KOPT-K1 (cell line): ENCODE results near the gene OR2F1.

Source experiments
- H3K27ac ChIP-seq: fragments of 200-600 bp; sonication (generic); 2 replicates; pipeline ENCODE4 v1.5.1; 2016; ENCODE audit warnings: antibody characterized with exemption, mild to moderate bottlenecking, low read depth, low read length; ENCODE audit not compliant: poor library complexity, severe bottlenecking
- H3K36me3 ChIP-seq: fragments of 200-600 bp; sonication (generic); 2 replicates; pipeline ENCODE4 v1.5.1; 2017; ENCODE audit warnings: antibody characterized with exemption, mild to moderate bottlenecking, low read length, moderate library complexity; ENCODE audit not compliant: insufficient read depth
- H3K9me3 ChIP-seq: fragments of 200-600 bp; sonication (generic); 2 replicates; pipeline ENCODE4 v1.5.1; 2017; ENCODE audit warnings: antibody characterized with exemption, low read length, mild to moderate bottlenecking; ENCODE audit not compliant: insufficient read depth, poor library complexity, severe bottlenecking

The OR2F1 gene

DNA sequence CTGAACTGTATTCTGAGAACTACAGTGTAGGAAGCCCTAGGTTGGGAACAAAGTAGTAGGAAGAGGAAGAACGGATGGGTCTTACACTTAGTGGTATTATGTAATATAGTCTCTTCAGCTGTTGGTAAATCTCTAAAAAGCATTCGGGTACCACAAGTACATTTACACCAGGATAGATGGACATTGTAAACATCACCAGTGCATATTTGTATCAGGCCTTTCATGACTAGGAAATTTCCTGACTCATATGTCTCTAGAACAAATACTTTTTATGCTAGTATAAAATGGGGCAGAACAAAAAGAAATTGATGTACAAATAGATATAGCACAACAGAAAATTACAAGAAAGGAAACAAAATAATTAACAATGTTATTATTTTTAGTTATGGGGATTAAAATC lies 23.9 kb downstream of the OR2F1 start:
- no peaks in the 10 kb centered on the region for H3K36me3 ChIP-seq
- no peaks in the 10 kb centered on the region for H3K9me3 ChIP-seq
- H3K27ac ChIP-seq = no peak overlapping the region

DNA sequence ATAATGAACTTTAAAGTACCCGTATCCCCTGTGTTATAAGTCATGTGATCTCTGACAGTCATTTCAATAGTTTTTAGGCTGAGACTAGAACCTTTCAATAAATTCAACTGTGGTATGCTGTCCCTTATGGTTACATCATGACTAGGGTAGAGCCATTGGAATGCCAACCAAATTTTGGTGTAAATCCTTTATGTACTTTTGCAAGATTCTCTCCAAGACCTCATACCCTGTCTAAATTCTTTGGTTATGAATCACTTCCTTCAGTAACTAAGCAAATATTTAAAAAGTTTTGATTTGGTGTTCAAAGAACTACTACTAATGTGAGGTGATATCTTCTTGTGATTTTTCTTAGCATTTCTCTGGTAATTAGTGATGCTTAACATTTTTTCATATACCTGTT lies 24.7 kb downstream of the OR2F1 start:
- no peak overlapping the region for H3K27ac ChIP-seq
- no peaks in the 10 kb centered on the region for H3K9me3 ChIP-seq
- no peaks in the 10 kb centered on the region for H3K36me3 ChIP-seq

DNA sequence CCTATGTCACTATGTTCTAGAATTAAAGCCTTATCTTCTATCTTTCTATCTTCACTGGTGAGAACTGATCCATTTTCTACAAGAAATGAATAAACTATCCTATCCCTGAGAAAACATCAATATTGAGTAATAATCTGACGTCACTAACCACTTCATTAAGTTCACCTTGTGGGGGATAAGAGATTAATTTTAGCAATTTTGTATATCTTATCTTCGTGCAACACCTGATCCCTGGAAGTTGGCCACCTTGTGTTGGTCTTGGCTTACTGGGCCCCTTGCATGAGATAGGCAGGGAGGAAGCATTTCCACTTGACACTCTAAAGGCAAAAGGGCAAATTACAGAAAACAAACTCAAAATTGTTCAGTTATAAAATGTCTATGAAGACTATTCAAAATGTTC lies 25.4 kb downstream of the OR2F1 start:
- Histone ChIP-seq H3K9me3 (no peaks in the 10 kb centered on the region), H3K36me3 (no peaks in the 10 kb centered on the region), H3K27ac (no peak overlapping the region)

DNA sequence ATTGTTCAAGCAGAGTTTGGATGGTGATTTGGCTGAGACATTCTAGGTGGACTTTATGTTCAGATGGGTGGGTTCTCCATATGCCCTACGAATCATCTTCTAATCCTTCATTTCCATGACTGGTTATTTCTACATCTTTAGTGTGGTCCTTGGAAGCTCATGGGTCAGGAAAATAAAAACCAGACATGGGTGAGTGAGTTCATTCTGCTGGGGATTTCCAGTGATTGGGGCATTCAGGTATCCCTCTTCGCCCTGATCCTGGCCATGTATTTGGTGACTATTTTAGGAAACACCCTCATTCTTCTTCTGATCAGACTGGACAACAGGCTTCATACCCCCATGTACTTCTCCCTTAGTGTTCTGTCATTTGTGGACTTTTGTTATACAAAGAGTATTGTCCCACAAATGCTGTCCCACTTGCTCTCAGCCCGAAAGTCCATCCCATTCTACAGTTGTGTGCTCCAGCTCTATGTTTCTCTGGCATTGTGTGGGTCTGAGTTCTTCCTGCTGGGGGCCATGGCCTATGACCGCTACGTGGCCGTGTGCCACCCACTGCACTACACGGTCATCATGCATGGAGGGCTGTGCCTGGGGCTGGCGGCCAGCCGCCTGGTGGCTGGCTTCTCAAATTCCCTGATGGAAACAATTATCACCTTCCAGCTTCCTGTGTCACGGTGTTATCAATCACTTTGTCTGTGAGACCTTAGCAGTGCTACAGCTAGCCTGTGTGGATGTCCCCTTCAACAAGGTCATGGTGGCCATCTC lies 26.3 kb downstream of the OR2F1 start:
- Histone ChIP-seq H3K36me3 (no peaks in the 10 kb centered on the region), H3K27ac (no peak overlapping the region), H3K9me3 (no peaks in the 10 kb centered on the region)

DNA sequence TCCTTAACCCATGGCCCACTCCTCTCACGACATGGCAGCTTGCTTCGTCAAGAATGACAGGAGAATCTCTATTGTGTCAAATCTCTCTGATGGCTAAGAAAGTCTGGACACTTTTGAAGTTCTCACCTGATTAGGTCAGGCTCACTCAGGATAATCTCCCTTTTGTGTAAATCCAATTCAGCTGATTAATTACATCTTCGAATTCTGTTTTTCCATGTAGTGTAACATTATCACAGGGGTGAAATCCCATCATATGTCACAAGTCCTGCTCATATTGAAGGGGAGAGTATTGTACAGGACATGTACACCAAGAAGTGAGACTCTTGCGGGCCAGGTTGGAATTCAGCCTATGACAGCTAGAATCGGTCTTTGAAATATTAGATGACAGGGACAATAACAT lies 29.3 kb downstream of the OR2F1 start:
- Histone ChIP-seq H3K9me3 (peaks cover under 1% of the 10 kb centered on the region), H3K36me3 (no peaks in the 10 kb centered on the region), H3K27ac (no peak overlapping the region)

GRCh38 chr7:143987513-143987912 lies 32.9 kb downstream of the OR2F1 start:
- no peak overlapping the region for H3K27ac ChIP-seq
- H3K9me3 ChIP-seq = peaks cover 21% of the 10 kb centered on the region
- no peaks in the 10 kb centered on the region for H3K36me3 ChIP-seq

DNA sequence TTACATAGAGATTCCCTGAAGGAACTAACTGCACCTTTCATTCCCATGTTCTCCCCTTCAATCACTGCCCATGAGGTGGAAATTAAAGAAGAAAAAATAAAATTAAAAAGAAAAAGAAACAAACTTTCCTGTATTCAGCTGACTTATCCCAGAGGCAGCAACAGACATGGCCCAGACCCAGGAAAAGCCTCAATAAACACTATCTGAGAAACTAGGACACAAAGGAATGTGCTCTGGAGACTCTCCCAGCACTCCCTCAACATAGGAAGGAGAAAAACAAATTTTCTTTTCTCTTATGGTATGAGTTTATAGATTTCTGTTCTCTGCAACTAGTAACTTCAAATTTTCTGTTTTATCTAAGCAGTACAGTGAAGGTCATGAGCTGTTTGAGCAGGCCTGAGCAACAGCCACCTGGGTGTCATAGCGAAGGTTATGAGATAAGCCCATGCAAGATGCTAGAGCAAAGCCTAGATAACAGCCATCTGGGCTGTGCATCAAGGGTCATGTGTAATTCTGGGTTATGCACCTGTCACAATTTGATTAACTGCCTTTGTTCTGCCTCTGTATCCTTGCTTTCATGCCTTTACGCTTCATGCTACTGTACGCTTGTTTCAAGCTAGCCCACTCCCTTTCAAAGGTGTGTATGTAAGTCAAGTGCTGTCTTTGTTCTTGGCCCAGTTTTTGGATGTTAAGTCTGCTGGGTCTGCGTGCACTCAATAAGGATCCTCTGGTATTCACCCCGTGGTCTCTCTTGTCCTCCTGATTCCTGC lies 34.5 kb downstream of the OR2F1 start:
- Histone ChIP-seq H3K9me3 (peaks cover 21% of the 10 kb centered on the region), H3K27ac (no peak overlapping the region), H3K36me3 (no peaks in the 10 kb centered on the region)

- peaks cover 21% of the 10 kb centered on the region for H3K9me3 ChIP-seq
- H3K27ac ChIP-seq = no peak overlapping the region
- H3K36me3 ChIP-seq = no peaks in the 10 kb centered on the region
Observed at GRCh38 chr7:143992670-143993069, 38.0 kb downstream of the OR2F1 start.

DNA sequence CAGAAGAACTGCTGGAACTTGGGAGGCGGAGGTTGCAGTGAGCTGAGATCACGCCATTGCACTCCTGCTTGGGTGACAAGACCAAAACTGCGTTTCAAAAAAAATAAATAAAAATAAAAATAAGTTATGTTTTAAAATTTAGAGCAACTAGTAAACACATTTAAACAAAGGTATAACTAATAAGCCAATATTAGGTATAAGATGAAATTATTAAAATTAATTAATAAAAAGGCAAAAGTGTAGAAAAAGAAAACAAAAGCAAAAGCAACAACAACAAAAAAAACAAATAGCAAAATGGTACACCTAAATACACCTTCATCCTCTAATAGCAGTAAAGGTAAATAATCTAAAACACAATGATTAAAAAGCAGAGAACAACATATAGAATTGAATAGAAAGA lies 39.3 kb downstream of the OR2F1 start:
- no peak overlapping the region for H3K27ac ChIP-seq
- peaks cover 20% of the 10 kb centered on the region for H3K9me3 ChIP-seq
- H3K36me3 ChIP-seq = no peaks in the 10 kb centered on the region

DNA sequence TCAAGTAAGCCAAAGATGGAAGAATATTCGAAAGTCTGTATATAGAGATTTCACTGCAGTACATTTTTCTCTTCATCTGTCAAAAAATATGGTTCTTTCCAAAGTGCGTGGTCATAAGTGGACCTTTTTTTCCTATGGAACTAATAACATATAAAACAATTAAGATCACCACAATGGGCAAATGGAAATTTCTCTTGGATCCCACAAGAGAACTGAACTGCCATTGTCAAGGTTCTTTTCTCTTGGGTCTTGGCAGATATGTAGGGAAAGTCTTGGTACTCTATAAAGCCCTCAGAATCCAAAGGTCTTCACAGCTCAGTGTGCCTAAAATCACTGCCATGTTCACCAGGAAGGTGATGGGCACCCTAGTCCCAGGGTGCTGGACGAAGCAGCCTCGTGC lies 45.4 kb downstream of the OR2F1 start, which contains the start of gene OR6B1:
Gene OR6B1, plus strand, starts transcription at position 301 of the 400 bp plus-strand sequence. CDS start 3,677 bp downstream, outside the sequence.
- H3K36me3 ChIP-seq = no peaks in the 10 kb centered on the region
- H3K27ac ChIP-seq = no peak within 1 kb of the TSS
- no peaks in the 10 kb centered on the region for H3K9me3 ChIP-seq

GRCh38 chr7:144001543-144001942 lies 46.9 kb downstream of the OR2F1 start:
- Histone ChIP-seq H3K27ac (no peak overlapping the region), H3K36me3 (no peaks in the 10 kb centered on the region), H3K9me3 (no peaks in the 10 kb centered on the region)

DNA sequence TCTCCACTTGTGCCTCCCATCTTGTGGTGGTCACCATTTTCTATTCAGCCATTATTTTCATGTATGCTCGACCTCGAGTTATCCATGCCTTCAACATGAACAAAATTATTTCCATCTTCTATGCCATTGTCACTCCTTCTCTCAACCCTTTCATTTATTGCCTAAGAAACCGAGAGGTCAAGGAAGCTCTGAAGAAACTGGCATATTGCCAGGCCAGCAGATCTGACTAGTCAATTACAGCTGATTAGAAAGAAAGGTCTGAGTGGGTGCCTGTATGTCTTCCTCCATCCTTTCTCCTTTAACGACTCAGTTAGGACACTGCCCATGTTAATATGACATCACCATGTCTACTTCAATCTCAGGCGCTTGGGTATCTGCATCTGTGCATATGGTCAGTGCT lies 50.1 kb downstream of the OR2F1 start:
- Histone ChIP-seq H3K27ac (no peak overlapping the region), H3K9me3 (peaks cover 15% of the 10 kb centered on the region), H3K36me3 (no peaks in the 10 kb centered on the region)

DNA sequence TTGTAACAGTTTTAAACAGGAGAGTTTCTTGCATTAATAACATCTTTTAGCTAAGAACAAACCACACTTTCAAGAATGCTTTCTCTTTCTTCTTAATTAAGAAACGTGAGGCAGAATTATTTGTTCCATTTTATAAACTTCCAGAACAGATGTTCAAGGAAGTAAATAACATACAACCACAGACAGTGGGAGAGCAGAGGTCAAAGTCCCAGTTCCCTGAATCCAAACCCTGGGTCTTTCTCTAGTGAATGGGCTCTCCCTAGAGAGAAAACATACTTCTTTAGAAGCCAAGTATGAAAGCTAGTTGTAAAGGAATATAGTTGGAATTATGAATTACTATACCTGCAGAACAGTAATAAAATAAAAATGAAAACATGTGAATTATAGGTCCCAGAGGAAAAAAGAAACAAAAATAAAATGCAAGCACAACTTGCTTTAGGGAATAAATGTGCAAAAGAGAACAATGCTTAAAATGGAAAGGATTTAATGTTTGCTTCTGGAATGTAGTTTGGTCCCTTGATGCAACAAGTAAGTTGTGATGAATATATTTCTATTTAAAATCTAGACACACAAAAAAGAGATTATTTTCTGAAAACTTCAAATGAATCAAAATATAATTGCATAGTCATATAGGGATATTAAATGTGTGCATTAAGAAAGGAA lies 51.5 kb downstream of the OR2F1 start:
- H3K36me3 ChIP-seq = no peaks in the 10 kb centered on the region

DNA sequence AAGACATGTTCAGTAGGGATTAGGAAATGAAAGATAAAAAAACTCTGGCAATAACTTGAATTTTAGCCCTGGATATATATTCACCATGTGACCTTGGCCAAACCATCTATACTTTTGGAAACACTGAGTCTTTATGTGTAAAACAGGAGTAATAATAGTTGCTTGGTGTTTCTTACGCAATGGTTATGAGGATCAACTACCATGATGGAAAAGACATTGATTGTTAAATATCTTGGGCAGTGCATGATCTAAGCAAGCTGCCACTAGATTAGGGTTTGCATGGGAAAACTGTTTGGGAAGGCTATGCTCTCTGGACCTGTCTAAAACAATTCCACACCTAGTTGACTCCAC lies 52.0 kb downstream of the OR2F1 start:
- no peak overlapping the region for H3K27ac ChIP-seq
- H3K9me3 ChIP-seq = peaks cover 34% of the 10 kb centered on the region
- no peaks in the 10 kb centered on the region for H3K36me3 ChIP-seq

More for the DNA sequence above, 51.5 kb downstream of the OR2F1 start:
- Histone ChIP-seq H3K9me3 (peaks cover 29% of the 10 kb centered on the region), H3K27ac (no peak overlapping the region)

- Histone ChIP-seq H3K9me3 (peaks cover 36% of the 10 kb centered on the region), H3K27ac (no peak overlapping the region), H3K36me3 (no peaks in the 10 kb centered on the region)
Observed at GRCh38 chr7:144009361-144009760, 54.7 kb downstream of the OR2F1 start.
